Measurements from ENCODE around the gene DIAPH2.

DIAPH2 gene

GRCh38 chrX:97498093-97498492, 813.5 kb downstream of the DIAPH2 start:
- no peak for DNase-seq

- DNase-seq, result no peak
These were observed 819.8 kb downstream of the DIAPH2 start for GRCh38 chrX:97504431-97504830.

GRCh38 chrX:97517763-97518162, 833.1 kb downstream of the DIAPH2 start:
- no peak for DNase-seq

GRCh38 chrX:97522307-97522706, 837.7 kb downstream of the DIAPH2 start:
- no peak for DNase-seq

- no peak for DNase-seq
These were observed 839.7 kb downstream of the DIAPH2 start for GRCh38 chrX:97524340-97524739.

- peak; percentile 18 for DNase-seq
These were observed 840.4 kb downstream of the DIAPH2 start for GRCh38 chrX:97524997-97525396.

- no peak for DNase-seq
These were observed 841.3 kb downstream of the DIAPH2 start for GRCh38 chrX:97525981-97526380.

GRCh38 chrX:97527725-97528124, 843.1 kb downstream of the DIAPH2 start:
- no peak for DNase-seq

GRCh38 chrX:97529536-97530200, 845.0 kb downstream of the DIAPH2 start:
- peak; percentile 31 for DNase-seq

GRCh38 chrX:97531825-97532224, 847.2 kb downstream of the DIAPH2 start:
- no peak for DNase-seq

GRCh38 chrX:97538745-97539144, 854.1 kb downstream of the DIAPH2 start:
- no peak for DNase-seq

- DNase-seq, result no peak
These were observed 855.4 kb downstream of the DIAPH2 start for GRCh38 chrX:97539970-97540519.

- no peak for DNase-seq
These were observed 863.4 kb downstream of the DIAPH2 start for GRCh38 chrX:97547877-97548578.

- no peak for DNase-seq
These were observed 867.2 kb downstream of the DIAPH2 start for GRCh38 chrX:97551821-97552220.

- no peak for DNase-seq
These were observed 869.2 kb downstream of the DIAPH2 start for GRCh38 chrX:97553833-97554232.

GRCh38 chrX:97556359-97556758, 871.7 kb downstream of the DIAPH2 start:
- no peak for DNase-seq

- peak; percentile 63 for DNase-seq
These were observed 879.0 kb downstream of the DIAPH2 start for GRCh38 chrX:97563531-97564133.

- DNase-seq, result no peak
These were observed 879.9 kb downstream of the DIAPH2 start for GRCh38 chrX:97564496-97564895.

GRCh38 chrX:97587171-97587570, 902.5 kb downstream of the DIAPH2 start:
- DNase-seq, result no peak

GRCh38 chrX:97594646-97595224, 910.1 kb downstream of the DIAPH2 start:
- no peak for DNase-seq

GRCh38 chrX:97597954-97598353, 913.3 kb downstream of the DIAPH2 start:
- DNase-seq, result no peak

GRCh38 chrX:97602465-97603258, 918.0 kb downstream of the DIAPH2 start:
- DNase-seq, result no peak
